22Rv1 (cell line): ENCODE measurements around the gene RCCD1.

Experiments
- ZFX ChIP-seq: fragments of 450-650 bp; IDR thresholded peaks from 2 replicates; pipeline ENCODE4 v1.6.1; 2017; ENCODE audit warnings: antibody characterized with exemption, borderline replicate concordance
- TF ChIP-seq, protein P1 (sequence below): fragments of 450-650 bp; IDR thresholded peaks from 2 replicates; pipeline ENCODE4 v1.5.1; 2017; ENCODE audit warnings: mild to moderate bottlenecking

DNA sequence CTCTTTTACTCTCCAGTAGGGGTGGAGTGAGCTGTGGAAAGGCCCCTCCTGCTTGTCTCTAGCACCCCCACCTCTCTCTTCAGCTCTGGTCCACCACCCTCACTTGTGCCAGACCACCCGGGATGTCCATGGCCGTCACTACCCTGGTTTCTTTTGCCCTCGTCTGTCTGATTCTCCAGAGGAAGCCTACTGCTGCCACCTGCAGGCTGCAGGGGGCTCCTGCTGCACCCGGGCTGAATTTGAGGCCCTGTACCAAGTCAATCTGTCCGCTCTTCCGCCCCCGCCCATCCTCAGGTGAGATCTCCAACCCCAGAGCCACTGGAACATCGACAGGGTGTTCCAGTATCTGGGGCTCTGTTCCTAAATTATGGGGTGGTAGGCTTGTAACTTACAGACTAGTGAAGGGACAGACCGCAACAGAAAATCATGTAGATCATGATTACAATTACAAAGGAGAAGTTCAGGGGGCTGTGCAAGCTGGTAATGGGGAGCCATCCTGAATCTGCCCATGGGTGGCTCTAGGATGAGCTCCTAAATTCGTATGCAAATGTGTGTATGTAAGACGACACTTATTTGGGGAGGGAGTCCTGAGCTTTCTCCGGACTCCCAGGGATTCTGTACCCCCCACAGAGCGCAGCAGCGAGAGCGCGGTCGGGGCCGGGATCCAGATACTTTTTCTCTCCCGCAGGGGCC lies 20.3 kb upstream of the RCCD1 start:
- TF ChIP-seq, protein P1, sequence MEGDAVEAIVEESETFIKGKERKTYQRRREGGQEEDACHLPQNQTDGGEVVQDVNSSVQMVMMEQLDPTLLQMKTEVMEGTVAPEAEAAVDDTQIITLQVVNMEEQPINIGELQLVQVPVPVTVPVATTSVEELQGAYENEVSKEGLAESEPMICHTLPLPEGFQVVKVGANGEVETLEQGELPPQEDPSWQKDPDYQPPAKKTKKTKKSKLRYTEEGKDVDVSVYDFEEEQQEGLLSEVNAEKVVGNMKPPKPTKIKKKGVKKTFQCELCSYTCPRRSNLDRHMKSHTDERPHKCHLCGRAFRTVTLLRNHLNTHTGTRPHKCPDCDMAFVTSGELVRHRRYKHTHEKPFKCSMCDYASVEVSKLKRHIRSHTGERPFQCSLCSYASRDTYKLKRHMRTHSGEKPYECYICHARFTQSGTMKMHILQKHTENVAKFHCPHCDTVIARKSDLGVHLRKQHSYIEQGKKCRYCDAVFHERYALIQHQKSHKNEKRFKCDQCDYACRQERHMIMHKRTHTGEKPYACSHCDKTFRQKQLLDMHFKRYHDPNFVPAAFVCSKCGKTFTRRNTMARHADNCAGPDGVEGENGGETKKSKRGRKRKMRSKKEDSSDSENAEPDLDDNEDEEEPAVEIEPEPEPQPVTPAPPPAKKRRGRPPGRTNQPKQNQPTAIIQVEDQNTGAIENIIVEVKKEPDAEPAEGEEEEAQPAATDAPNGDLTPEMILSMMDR, result peak; percentile 96
- no peak for TF ChIP-seq ZFX
